SH-SY5Y (cell line): Measurements from ENCODE around the gene CLHC1.

Experiments used
- GATA2 ChIP-seq: IDR thresholded peaks from 2 replicates; pipeline ENCODE4 v1.6.1; 2011; ENCODE audit warnings: mild to moderate bottlenecking, low read depth, low read length
- GATA3 ChIP-seq: IDR thresholded peaks from 2 replicates; pipeline ENCODE4 v1.6.1; 2011; ENCODE audit warnings: low read depth, mild to moderate bottlenecking, low read length, moderate library complexity

GRCh38 chr2:55146263-55146662 lies 85.8 kb downstream of the CLHC1 start:
- TF ChIP-seq GATA3 = no peak
- TF ChIP-seq GATA2 = no peak
